ENCODE results near the gene LCMT2. TPM values are rescaled to one million over a fixed set of nuclear protein-coding genes. Genes with fewer than 3 reads are reported as not detected.

Gene LCMT2
- total RNA-seq, 4 donors from 2014 or later = 4.0 to 14.4 (median 9.8) TPM

DNA sequence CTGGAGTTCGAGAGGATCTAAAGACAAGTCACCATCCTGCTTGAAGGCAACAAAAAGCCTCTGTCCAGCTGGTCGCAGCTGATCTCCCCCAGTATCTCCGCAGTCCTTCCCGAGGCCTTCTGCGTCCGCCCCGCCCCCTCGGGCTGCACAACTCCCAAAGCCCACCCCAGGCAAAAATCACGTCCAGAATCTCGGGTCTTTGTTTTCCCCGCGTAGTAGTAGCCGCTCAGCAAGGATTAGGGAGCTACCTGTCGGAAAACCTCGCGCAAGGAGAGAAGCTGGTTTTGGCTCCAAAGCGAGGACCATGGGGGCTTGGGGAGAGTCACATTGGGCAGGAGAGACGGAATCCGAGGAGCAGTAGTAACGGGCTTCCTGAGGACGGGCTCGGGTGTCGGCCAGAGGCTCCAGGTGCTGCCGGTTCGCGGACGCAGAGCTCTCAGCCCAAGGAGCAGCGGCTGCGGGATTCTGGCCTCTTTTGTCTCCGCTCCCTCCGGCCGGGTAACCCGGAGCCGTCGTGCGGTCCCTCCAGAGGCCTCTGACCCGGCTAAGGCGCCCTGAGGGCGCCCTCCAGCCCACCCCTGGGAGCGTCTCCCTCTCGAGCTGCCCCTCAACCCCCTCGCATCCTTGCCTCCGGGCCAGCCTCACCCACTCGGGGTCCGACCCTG is 40.1 kb upstream of the LCMT2 start:
- Histone ChIP-seq H3K4me1 (peaks cover 0 to 38% (median 17%) of the 10 kb centered on the region in 4 donors), H3K9me3 (peaks cover 0 to 10% (median 0%) of the 10 kb centered on the region in 4 donors), H3K27ac (peak overlapping the region; percentile 11 to 81 (median 79)), H3K4me3 (peak overlapping the region; percentile 73 to 98 (median 91)), H3K27me3 (no peaks in the 10 kb centered on the region), H3K36me3 (peaks cover 0 to 30% (median 6%) of the 10 kb centered on the region in 3 donors)
- WGBS, 2 donors = 1 to 3% methylated on average over 30 to 39 of the region's 45 CpGs
- no peak for DNase-seq (ENCODE audit: low spot score in 2 of 2)
- TF ChIP-seq, protein P1, sequence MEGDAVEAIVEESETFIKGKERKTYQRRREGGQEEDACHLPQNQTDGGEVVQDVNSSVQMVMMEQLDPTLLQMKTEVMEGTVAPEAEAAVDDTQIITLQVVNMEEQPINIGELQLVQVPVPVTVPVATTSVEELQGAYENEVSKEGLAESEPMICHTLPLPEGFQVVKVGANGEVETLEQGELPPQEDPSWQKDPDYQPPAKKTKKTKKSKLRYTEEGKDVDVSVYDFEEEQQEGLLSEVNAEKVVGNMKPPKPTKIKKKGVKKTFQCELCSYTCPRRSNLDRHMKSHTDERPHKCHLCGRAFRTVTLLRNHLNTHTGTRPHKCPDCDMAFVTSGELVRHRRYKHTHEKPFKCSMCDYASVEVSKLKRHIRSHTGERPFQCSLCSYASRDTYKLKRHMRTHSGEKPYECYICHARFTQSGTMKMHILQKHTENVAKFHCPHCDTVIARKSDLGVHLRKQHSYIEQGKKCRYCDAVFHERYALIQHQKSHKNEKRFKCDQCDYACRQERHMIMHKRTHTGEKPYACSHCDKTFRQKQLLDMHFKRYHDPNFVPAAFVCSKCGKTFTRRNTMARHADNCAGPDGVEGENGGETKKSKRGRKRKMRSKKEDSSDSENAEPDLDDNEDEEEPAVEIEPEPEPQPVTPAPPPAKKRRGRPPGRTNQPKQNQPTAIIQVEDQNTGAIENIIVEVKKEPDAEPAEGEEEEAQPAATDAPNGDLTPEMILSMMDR (IDR thresholded peaks at IDR 0.05) = no peak
- no peak for TF ChIP-seq EP300 (IDR thresholded peaks at IDR 0.05)
- TF ChIP-seq POLR2A (IDR thresholded peaks at IDR 0.05) = no peak

DNA sequence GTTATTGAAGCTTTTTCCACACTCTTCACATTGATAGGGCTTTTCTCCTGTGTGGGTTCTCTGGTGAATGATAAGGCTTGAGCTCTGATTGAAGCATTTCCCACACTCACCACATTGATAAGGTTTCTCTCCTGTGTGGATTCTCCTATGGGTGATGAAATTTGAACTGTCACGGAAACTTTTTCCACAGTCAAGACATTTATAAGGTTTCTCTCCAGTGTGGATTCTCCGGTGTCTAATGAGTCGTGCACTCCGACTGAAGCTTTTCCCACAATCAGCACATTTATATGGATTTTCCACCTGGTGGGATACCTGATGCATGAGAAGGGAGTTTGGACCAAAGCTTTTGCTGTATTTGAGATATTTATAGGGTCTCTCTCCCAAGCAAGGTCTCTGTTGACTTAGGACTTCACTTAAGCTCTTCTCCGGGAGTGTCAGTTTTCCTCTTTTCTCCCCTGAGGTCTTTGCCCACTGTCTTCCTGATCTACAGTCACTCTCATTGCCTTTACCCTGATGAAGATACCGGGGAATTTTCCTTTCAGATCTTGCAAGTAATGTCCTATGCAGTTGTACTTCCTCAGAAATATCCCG is 31.0 kb upstream of the LCMT2 start:
- Histone ChIP-seq H3K4me1 (no peaks in the 10 kb centered on the region), H3K4me3 (no peak overlapping the region), H3K9me3 (peaks cover 0 to 89% (median 28%) of the 10 kb centered on the region in 4 donors), H3K36me3 (peaks cover 2 to 100% (median 54%) of the 10 kb centered on the region in 3 donors), H3K27ac (no peak overlapping the region), H3K27me3 (no peaks in the 10 kb centered on the region)
- TF ChIP-seq POLR2A (IDR thresholded peaks at IDR 0.05) (no peak), EP300 (IDR thresholded peaks at IDR 0.05) (no peak)
- TF ChIP-seq, protein P1 (IDR thresholded peaks at IDR 0.05) = no peak
- no peak for DNase-seq (ENCODE audit: low spot score in 2 of 2)
- WGBS, 2 donors = 97 to 99% methylated on average over 7 of the region's 7 CpGs

DNA sequence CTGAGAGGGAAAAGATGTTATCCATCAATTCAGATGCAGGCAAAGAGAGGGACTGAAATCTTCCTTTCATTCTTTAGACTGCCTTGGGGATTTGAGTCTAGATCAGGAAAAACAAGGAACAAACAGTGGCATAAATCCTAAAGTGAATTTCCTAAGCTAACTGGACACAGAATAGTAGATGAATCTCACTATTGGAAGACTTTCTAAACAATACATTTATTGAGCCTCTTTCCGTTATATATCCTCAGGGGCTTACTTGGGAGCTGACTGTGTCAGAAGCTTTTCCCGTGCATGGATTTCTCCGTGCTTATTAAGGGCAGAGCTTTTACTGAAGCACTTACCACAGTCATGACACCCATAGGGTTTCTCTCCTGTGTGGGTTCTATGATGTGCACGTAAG is 30.4 kb upstream of the LCMT2 start:
- H3K4me1 ChIP-seq = no peaks in the 10 kb centered on the region
- H3K27ac ChIP-seq = no peak overlapping the region
- no peaks in the 10 kb centered on the region for H3K27me3 ChIP-seq
- WGBS, 2 donors = 96 to 97% methylated on average over 4 of the region's 4 CpGs
- DNase-seq (ENCODE audit: low spot score in 2 of 2) = no peak
- TF ChIP-seq, protein P1 (IDR thresholded peaks at IDR 0.05) = no peak
- no peak for TF ChIP-seq POLR2A (IDR thresholded peaks at IDR 0.05)
- no peak for TF ChIP-seq EP300 (IDR thresholded peaks at IDR 0.05)
- H3K4me3 ChIP-seq = no peak overlapping the region
- H3K36me3 ChIP-seq = peaks cover 2 to 96% (median 48%) of the 10 kb centered on the region in 3 donors
- peaks cover 0 to 87% (median 28%) of the 10 kb centered on the region in 4 donors for H3K9me3 ChIP-seq

DNA sequence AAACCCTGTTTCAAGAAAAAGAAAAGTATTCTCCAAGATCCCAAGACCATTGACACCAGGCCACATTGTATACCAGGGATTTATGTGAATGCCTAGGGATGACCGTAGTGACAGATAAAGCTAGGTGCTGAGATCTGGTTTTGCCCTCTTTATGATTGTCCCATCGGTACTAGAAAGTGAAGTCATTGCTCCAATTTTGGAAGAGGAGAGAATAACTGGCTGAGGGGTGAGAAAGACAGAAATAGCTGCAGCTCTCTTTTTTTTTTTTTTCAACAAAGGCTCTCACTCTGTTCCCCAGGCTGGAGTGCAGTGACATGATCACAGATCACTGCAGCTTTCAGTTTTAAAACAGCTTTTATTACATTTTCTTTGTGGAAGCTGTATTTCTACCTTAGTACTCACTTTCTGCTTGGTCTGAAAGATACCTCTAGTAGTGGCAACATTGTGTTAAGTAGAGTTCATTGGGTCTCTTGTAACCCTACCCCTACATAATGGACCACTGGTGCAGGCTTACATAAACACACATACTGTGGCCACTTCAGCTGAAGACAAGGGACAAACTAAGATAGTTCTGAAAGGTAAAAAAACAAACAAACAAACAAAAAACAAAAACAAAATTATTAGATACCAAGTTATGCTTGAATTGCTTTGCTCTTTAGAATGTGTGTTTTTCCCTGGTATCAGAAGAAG is 22.5 kb upstream of the LCMT2 start:
- H3K9me3 ChIP-seq = peaks cover 0 to 13% (median 0%) of the 10 kb centered on the region in 4 donors
- WGBS, 2 donors = 61 to 75% methylated on average over 2 of the region's 2 CpGs
- no peak for DNase-seq (ENCODE audit: low spot score in 2 of 2)
- no peaks in the 10 kb centered on the region for H3K27me3 ChIP-seq
- H3K27ac ChIP-seq = no peak overlapping the region
- H3K4me1 ChIP-seq = no peaks in the 10 kb centered on the region
- TF ChIP-seq, protein P1 (IDR thresholded peaks at IDR 0.05) = no peak
- TF ChIP-seq EP300 (IDR thresholded peaks at IDR 0.05) (no peak), POLR2A (IDR thresholded peaks at IDR 0.05) (no peak)
- no peak overlapping the region for H3K4me3 ChIP-seq
- peaks cover 0 to 61% (median 0%) of the 10 kb centered on the region in 3 donors for H3K36me3 ChIP-seq

DNA sequence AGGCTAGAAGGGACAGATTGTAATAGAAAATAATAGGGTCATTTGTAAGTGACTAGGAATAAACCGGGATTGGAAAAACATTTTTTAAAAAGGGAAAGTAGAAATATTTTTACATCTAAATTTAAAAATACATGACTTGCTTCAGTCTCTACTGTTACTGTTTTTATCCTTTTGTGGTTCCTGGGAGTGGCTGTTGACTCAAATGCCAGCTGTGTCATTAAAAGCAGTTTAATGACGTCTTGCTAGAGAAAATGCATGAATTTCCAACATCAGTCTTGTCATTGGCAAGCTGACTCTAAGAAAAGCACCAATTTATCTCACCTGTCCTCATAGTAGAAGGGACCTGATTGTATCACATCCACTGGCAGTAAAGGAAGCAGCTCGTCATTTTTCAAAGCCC is 16.7 kb upstream of the LCMT2 start:
- Histone ChIP-seq H3K4me3 (no peak overlapping the region), H3K27me3 (no peaks in the 10 kb centered on the region), H3K36me3 (peaks cover 0 to 72% (median 0%) of the 10 kb centered on the region in 3 donors), H3K4me1 (no peaks in the 10 kb centered on the region), H3K9me3 (no peaks in the 10 kb centered on the region), H3K27ac (no peak overlapping the region)
- 76 to 86% methylated on average over 3 of the region's 3 CpGs for WGBS, 2 donors
- no peak for TF ChIP-seq EP300 (IDR thresholded peaks at IDR 0.05)
- no peak for TF ChIP-seq POLR2A (IDR thresholded peaks at IDR 0.05)
- TF ChIP-seq, protein P1 (IDR thresholded peaks at IDR 0.05) = no peak
- no peak for DNase-seq (ENCODE audit: low spot score in 2 of 2)

All from tibial nerve (tissue), 4 donors.